HepG2 (cell line): ENCODE data around the gene RSAD1. TPM values are rescaled to one million over a fixed set of nuclear protein-coding genes. Genes with fewer than 3 reads are reported as not detected.

Experiments used
- CREB1 ChIP-seq, 2 experiments: fragments of 450-650 bp in 1 of 2; IDR thresholded peaks; 2 replicates each; pipeline ENCODE4 v1.6.1; 2016 to 2017; ENCODE audit warnings: control low read depth in 1 of 2, mild to moderate bottlenecking in 1 of 2, missing compliant biosample characterization in 1 of 2, missing genetic modification characterization in 1 of 2
- DMTF1 ChIP-seq: sonication (generic); formaldehyde crosslinking; IDR thresholded peaks from 2 replicates; pipeline ENCODE4 v1.4.0; 2020; ENCODE audit warnings: mild to moderate bottlenecking, missing genetic modification reagents
- ERF ChIP-seq: IDR thresholded peaks from 2 replicates; pipeline ENCODE4 v1.6.1; 2018; ENCODE audit warnings: missing biosample characterization, missing genetic modification reagents
- HNRNPL ChIP-seq: fragments of 200-400 bp; formaldehyde crosslinking; IDR thresholded peaks from 2 replicates; pipeline ENCODE4 v1.6.1; 2017; ENCODE audit warnings: mild to moderate bottlenecking, low read depth, low read length
- ISX ChIP-seq: sonication (generic); formaldehyde crosslinking; conservative IDR thresholded peaks from 2 replicates; pipeline ENCODE4 v1.5.0; 2020; ENCODE audit warnings: missing genetic modification reagents
- KLF9 ChIP-seq: IDR thresholded peaks from 2 replicates; pipeline ENCODE4 v1.6.1; 2016; ENCODE audit warnings: low read depth
- MBNL3 ChIP-seq: fragments of 250-450 bp; sonication (Bioruptor Pico); conservative IDR thresholded peaks from 2 replicates; pipeline ENCODE4 v1.8.0; 2022; ENCODE audit warnings: mild to moderate bottlenecking, inconsistent platforms
- NBN ChIP-seq: fragments of 450-650 bp; conservative IDR thresholded peaks from 2 replicates; pipeline ENCODE4 v1.6.1; 2017
- NRL ChIP-seq: sonication (generic); formaldehyde crosslinking; IDR thresholded peaks from 2 replicates; pipeline ENCODE4 v1.5.0; 2020; ENCODE audit warnings: missing genetic modification reagents, mild to moderate bottlenecking, moderate library complexity, borderline replicate concordance
- PCBP2 ChIP-seq: fragments of 200-400 bp; formaldehyde crosslinking; optimal IDR thresholded peaks from 2 replicates; pipeline ENCODE3; 2018; ENCODE audit warnings: low read length, low read depth; ENCODE audit not compliant: poor library complexity, severe bottlenecking
- SRSF4 ChIP-seq: fragments of 200-400 bp; formaldehyde crosslinking; IDR thresholded peaks from one replicate; pipeline ENCODE4 v1.6.1; 2018; ENCODE audit warnings: mild to moderate bottlenecking, low read depth, low read length, moderate library complexity; ENCODE audit not compliant: poor library complexity, severe bottlenecking
- ZBTB33 ChIP-seq: sonication (generic); formaldehyde crosslinking; IDR thresholded peaks from 2 replicates; pipeline ENCODE4 v1.4.0; 2020; ENCODE audit warnings: missing genetic modification reagents
- ZFAT ChIP-seq: sonication (generic); formaldehyde crosslinking; conservative IDR thresholded peaks from 2 replicates; pipeline ENCODE4 v1.8.1; 2023; ENCODE audit warnings: missing genetic modification reagents, inconsistent platforms
- ZNF10 ChIP-seq: sonication (generic); formaldehyde crosslinking; IDR thresholded peaks from 2 replicates; pipeline ENCODE4 v1.4.0; 2020; ENCODE audit warnings: mild to moderate bottlenecking, low read depth, missing genetic modification reagents, borderline replicate concordance
- ZNF17 ChIP-seq: sonication (generic); formaldehyde crosslinking; IDR thresholded peaks from 2 replicates; pipeline ENCODE4 v1.5.0; 2020; ENCODE audit warnings: mild to moderate bottlenecking, missing genetic modification reagents
- ZNF484 ChIP-seq: sonication (generic); formaldehyde crosslinking; IDR thresholded peaks from 2 replicates; pipeline ENCODE4 v1.5.1; 2020; ENCODE audit warnings: mild to moderate bottlenecking, low read depth, missing genetic modification reagents, borderline replicate concordance
- ZNF550 ChIP-seq: sonication (generic); formaldehyde crosslinking; IDR thresholded peaks from 2 replicates; pipeline ENCODE4 v1.4.0; 2020; ENCODE audit warnings: mild to moderate bottlenecking, missing genetic modification reagents, borderline replicate concordance
- ZNF556 ChIP-seq: sonication (generic); formaldehyde crosslinking; IDR thresholded peaks from 2 replicates; pipeline ENCODE4 v1.4.0; 2020; ENCODE audit warnings: mild to moderate bottlenecking, missing genetic modification reagents, borderline replicate concordance
- ZNF567 ChIP-seq: sonication (generic); formaldehyde crosslinking; IDR thresholded peaks from 2 replicates; pipeline ENCODE4 v1.8.1; 2023; ENCODE audit warnings: mild to moderate bottlenecking, missing genetic modification reagents, borderline replicate concordance
- ZNF614 ChIP-seq: IDR thresholded peaks from 2 replicates; pipeline ENCODE4 v1.6.1; 2018; ENCODE audit warnings: missing biosample characterization, missing genetic modification reagents, inconsistent platforms, borderline replicate concordance
- ZNF660 ChIP-seq: sonication (generic); formaldehyde crosslinking; IDR thresholded peaks from 2 replicates; pipeline ENCODE4 v1.5.1; 2020; ENCODE audit warnings: mild to moderate bottlenecking, low read depth, missing genetic modification reagents, borderline replicate concordance
- ZSCAN9 ChIP-seq: IDR thresholded peaks from 2 replicates; pipeline ENCODE4 v1.6.1; 2016; ENCODE audit warnings: borderline replicate concordance
- ZUFSP ChIP-seq: sonication (generic); formaldehyde crosslinking; IDR thresholded peaks from 2 replicates; pipeline ENCODE4 v1.9.0; 2021; ENCODE audit warnings: missing genetic modification reagents, mild to moderate bottlenecking, borderline replicate concordance
- polyA plus RNA-seq, 8 experiments: library from polyadenylated mRNA; depleted of rRNA in 3 of 8; stranded (reverse) in 7 of 8; unstranded in 1 of 8; fragments of >200 nt; fragmentation: Illumina TruSeq in 4 of 8; extraction: Trizol in 4 of 8; gene quantifications; 2 replicates each; pipeline versions ENCODE4 v1.2.1 to v1.2.3, GENCODE V29; 2011 to 2016; ENCODE audit warnings: low read depth in 4 of 8, missing spikeins in 1 of 8, mixed read lengths in 1 of 8; ENCODE audit not compliant: insufficient read depth in 1 of 8
- total RNA-seq, 5 experiments: library from RNA; depleted of rRNA; stranded (reverse); fragments of >200 nt; fragmentation: Illumina TruSeq; extraction: Trizol; gene quantifications; 2 replicates each; pipeline ENCODE4 v1.2.3, GENCODE V29; 2016; ENCODE audit warnings: low read depth in 1 of 5

Gene RSAD1
- total and polyA plus RNA-seq, 2 of the 13 experiments (the other 11 are each of a cell fraction or from before 2014, with no cell fraction given) = 22.7 to 27.7 TPM

- no peak for TF ChIP-seq ZFAT
- peak; percentile 99 for TF ChIP-seq ZNF567 (CRISPR knock-in tag)
- TF ChIP-seq ZSCAN9 (CRISPR knock-in tag) = no peak; the same call in 1 of the 2 replicates
- peak; percentile 77 for TF ChIP-seq NRL (CRISPR knock-in tag)
- peak; percentile 97 for TF ChIP-seq ERF (CRISPR knock-in tag)
- peak; percentile 31; the same call in 1 of the 2 replicates for TF ChIP-seq KLF9 (CRISPR knock-in tag)
- no peak for TF ChIP-seq MBNL3 (CRISPR knock-in tag)
- no peak for TF ChIP-seq DMTF1 (CRISPR knock-in tag)
- TF ChIP-seq ZUFSP = no peak
- TF ChIP-seq HNRNPL = no peak
- TF ChIP-seq ZNF550 (CRISPR knock-in tag) = no peak
- TF ChIP-seq ZNF556 (CRISPR knock-in tag) = peak; percentile 98
- peak; percentile 44; the same call in 1 of the 2 replicates for TF ChIP-seq ZNF484
- 0 out of 2 replicates have a peak, but pooled peaks have one; percentile 70 for TF ChIP-seq ISX (CRISPR knock-in tag)
- TF ChIP-seq ZNF614 (CRISPR knock-in tag) = peak; percentile 73; the same call in 1 of the 2 replicates
- TF ChIP-seq ZNF17 = no peak
- TF ChIP-seq ZNF10 (CRISPR knock-in tag) = no peak
- TF ChIP-seq NBN = no peak
- TF ChIP-seq ZBTB33 (CRISPR knock-in tag) = peak; percentile 42; the same call in 1 of the 2 replicates
- peak; percentile 49; the same call in 1 of the 2 replicates for TF ChIP-seq CREB1 (IDR thresholded peaks at IDR 0.05)
- TF ChIP-seq CREB1 (CRISPR knock-in tag; IDR thresholded peaks at IDR 0.05) = no peak
- TF ChIP-seq ZNF660 (CRISPR knock-in tag) = no peak
- no peak for TF ChIP-seq SRSF4
- no peak for TF ChIP-seq PCBP2
These were observed at the start of gene RSAD1 (continued) for GRCh38 chr17:50478391-50479381.
